ENCODE results near the gene ARMC2.
A peak's percentile ranks its signal among the peaks of the same experiment; 100 is the strongest.

Gene ARMC2

GRCh38 chr6:108944071-108944470, 95.8 kb downstream of the ARMC2 start:
- H3K4me3 Mint-ChIP-seq: no peak overlapping the region
- H3K27ac Mint-ChIP-seq: no peak overlapping the region
- H3K4me1 Mint-ChIP-seq: peaks cover 70% of the 10 kb centered on the region
- H3K9me3 Mint-ChIP-seq: peaks cover 5% of the 10 kb centered on the region
- peaks cover 4% of the 10 kb centered on the region for H3K36me3 Mint-ChIP-seq
- no peaks in the 10 kb centered on the region for H3K27me3 Mint-ChIP-seq

GRCh38 chr6:108944707-108945680, 96.8 kb downstream of the ARMC2 start:
- Mint-ChIP-seq H3K27me3 (no peaks in the 10 kb centered on the region), H3K4me1 (peaks cover 61% of the 10 kb centered on the region), H3K4me3 (no peak overlapping the region), H3K27ac (peak overlapping the region; percentile 26), H3K36me3 (no peaks in the 10 kb centered on the region), H3K9me3 (no peaks in the 10 kb centered on the region)

GRCh38 chr6:108945681-108946159, 97.5 kb downstream of the ARMC2 start:
- no peak overlapping the region for H3K27ac Mint-ChIP-seq
- no peaks in the 10 kb centered on the region for H3K27me3 Mint-ChIP-seq
- peaks cover 58% of the 10 kb centered on the region for H3K4me1 Mint-ChIP-seq
- no peaks in the 10 kb centered on the region for H3K9me3 Mint-ChIP-seq
- no peaks in the 10 kb centered on the region for H3K36me3 Mint-ChIP-seq
- no peak overlapping the region for H3K4me3 Mint-ChIP-seq

- Mint-ChIP-seq H3K4me3 (no peak overlapping the region), H3K36me3 (no peaks in the 10 kb centered on the region)
Measured at GRCh38 chr6:108946695-108947094, 98.5 kb downstream of the ARMC2 start.

GRCh38 chr6:108947114-108947854, 99.1 kb downstream of the ARMC2 start:
- Mint-ChIP-seq H3K4me3 (no peak overlapping the region), H3K36me3 (no peaks in the 10 kb centered on the region), H3K4me1 (peaks cover 44% of the 10 kb centered on the region), H3K27ac (peak overlapping the region; percentile 26), H3K9me3 (no peaks in the 10 kb centered on the region), H3K27me3 (no peaks in the 10 kb centered on the region)

More at GRCh38 chr6:108946695-108947094, 98.5 kb downstream of the ARMC2 start:
- Mint-ChIP-seq H3K9me3 (no peaks in the 10 kb centered on the region), H3K27me3 (no peaks in the 10 kb centered on the region), H3K27ac (no peak overlapping the region), H3K4me1 (peaks cover 50% of the 10 kb centered on the region)

GRCh38 chr6:108948181-108948661, 100.0 kb downstream of the ARMC2 start:
- no peaks in the 10 kb centered on the region for H3K36me3 Mint-ChIP-seq
- no peak overlapping the region for H3K4me3 Mint-ChIP-seq
- H3K27me3 Mint-ChIP-seq: no peaks in the 10 kb centered on the region
- no peaks in the 10 kb centered on the region for H3K9me3 Mint-ChIP-seq
- peaks cover 35% of the 10 kb centered on the region for H3K4me1 Mint-ChIP-seq
- H3K27ac Mint-ChIP-seq: no peak overlapping the region

- no peaks in the 10 kb centered on the region for H3K27me3 Mint-ChIP-seq
- no peaks in the 10 kb centered on the region for H3K9me3 Mint-ChIP-seq
- H3K4me1 Mint-ChIP-seq: peaks cover 23% of the 10 kb centered on the region
- H3K4me3 Mint-ChIP-seq: no peak overlapping the region
- H3K27ac Mint-ChIP-seq: no peak overlapping the region
- H3K36me3 Mint-ChIP-seq: no peaks in the 10 kb centered on the region
Measured at GRCh38 chr6:108951351-108951953, 103.2 kb downstream of the ARMC2 start.

- Mint-ChIP-seq H3K9me3 (no peaks in the 10 kb centered on the region), H3K4me1 (peaks cover 18% of the 10 kb centered on the region), H3K27me3 (no peaks in the 10 kb centered on the region), H3K27ac (no peak overlapping the region), H3K4me3 (no peak overlapping the region), H3K36me3 (no peaks in the 10 kb centered on the region)
Measured at GRCh38 chr6:108952776-108953486, 104.7 kb downstream of the ARMC2 start.

GRCh38 chr6:108953681-108954080, 105.5 kb downstream of the ARMC2 start:
- Mint-ChIP-seq H3K27ac (no peak overlapping the region), H3K4me3 (no peak overlapping the region), H3K4me1 (peaks cover 11% of the 10 kb centered on the region), H3K27me3 (no peaks in the 10 kb centered on the region), H3K9me3 (no peaks in the 10 kb centered on the region), H3K36me3 (no peaks in the 10 kb centered on the region)

GRCh38 chr6:108955329-108955949, 107.2 kb downstream of the ARMC2 start:
- Mint-ChIP-seq H3K27me3 (no peaks in the 10 kb centered on the region), H3K36me3 (no peaks in the 10 kb centered on the region), H3K27ac (no peak overlapping the region), H3K4me1 (peaks cover 11% of the 10 kb centered on the region), H3K9me3 (no peaks in the 10 kb centered on the region), H3K4me3 (no peak overlapping the region)

- H3K4me1 Mint-ChIP-seq: peaks cover 11% of the 10 kb centered on the region
- no peak overlapping the region for H3K27ac Mint-ChIP-seq
- H3K9me3 Mint-ChIP-seq: no peaks in the 10 kb centered on the region
- no peaks in the 10 kb centered on the region for H3K27me3 Mint-ChIP-seq
- no peak overlapping the region for H3K4me3 Mint-ChIP-seq
- no peaks in the 10 kb centered on the region for H3K36me3 Mint-ChIP-seq
Measured at GRCh38 chr6:108957221-108957620, 109.0 kb downstream of the ARMC2 start.

- no peak overlapping the region for H3K4me3 Mint-ChIP-seq
- peaks cover 11% of the 10 kb centered on the region for H3K4me1 Mint-ChIP-seq
- no peaks in the 10 kb centered on the region for H3K36me3 Mint-ChIP-seq
- no peaks in the 10 kb centered on the region for H3K9me3 Mint-ChIP-seq
- no peak overlapping the region for H3K27ac Mint-ChIP-seq
- no peaks in the 10 kb centered on the region for H3K27me3 Mint-ChIP-seq
Measured at GRCh38 chr6:108958900-108959770, 110.9 kb downstream of the ARMC2 start.

- H3K27me3 Mint-ChIP-seq: no peaks in the 10 kb centered on the region
- H3K4me1 Mint-ChIP-seq: peaks cover 11% of the 10 kb centered on the region
- peaks cover 2% of the 10 kb centered on the region for H3K36me3 Mint-ChIP-seq
- no peak overlapping the region for H3K27ac Mint-ChIP-seq
- H3K4me3 Mint-ChIP-seq: no peak overlapping the region
- no peaks in the 10 kb centered on the region for H3K9me3 Mint-ChIP-seq
Measured at GRCh38 chr6:108959972-108960582, 111.9 kb downstream of the ARMC2 start.

Measured in activated naive CD4-positive, alpha-beta T cell treated with anti-CD3 and anti-CD28 coated beads, Interleukin-2, amount 50 U/mL, for 24 hours (primary cell).